PFSK-1 (cell line): ENCODE results near the gene NELFB.

Experiments
- FOXP2 ChIP-seq: optimal IDR thresholded peaks from 2 replicates; pipeline ENCODE3; 2011; ENCODE audit warnings: borderline replicate concordance, control low read depth, inconsistent platforms; ENCODE audit not compliant: insufficient read depth; ENCODE audit errors: extremely low read length, extremely low read depth
- POLR2AphosphoS5 ChIP-seq: IDR thresholded peaks from 2 replicates; pipeline ENCODE4 v1.6.1; 2012; ENCODE audit warnings: low read depth, mild to moderate bottlenecking, control low read depth, low read length, moderate library complexity
- REST ChIP-seq, 2 experiments: IDR thresholded peaks; 2 replicates each; pipeline versions ENCODE4 v1.6.1 to v1.8.0; 2011 to 2012; ENCODE audit warnings: low read depth in 2 of 2, low read length in 2 of 2, control low read depth in 1 of 2, inconsistent platforms in 1 of 2, mild to moderate bottlenecking in 1 of 2, moderate library complexity in 1 of 2; ENCODE audit not compliant: insufficient read depth in 1 of 2
- SIN3A ChIP-seq: IDR thresholded peaks from 2 replicates; pipeline ENCODE4 v1.6.1; 2012; ENCODE audit warnings: mild to moderate bottlenecking, low read length, moderate library complexity, borderline replicate concordance; ENCODE audit not compliant: insufficient read depth
- TAF1 ChIP-seq: IDR thresholded peaks from 2 replicates; pipeline ENCODE4 v1.6.1; 2012; ENCODE audit warnings: low read length, control low read depth, borderline replicate concordance; ENCODE audit not compliant: insufficient read depth

- TF ChIP-seq SIN3A = no peak
- TF ChIP-seq REST (IDR thresholded peaks at IDR 0.05; ENCODE audit: insufficient read depth in 1 of 2, low read depth in 2 of 2, low read length in 2 of 2) = no peak
- TF ChIP-seq POLR2AphosphoS5 = no peak
- no peak for TF ChIP-seq TAF1
- no peak for TF ChIP-seq FOXP2
Measured at GRCh38 chr9:137219757-137220316, 35.3 kb upstream of the NELFB start.
